Activated naive CD4-positive, alpha-beta T cell (primary cell): ENCODE measurements around the gene ATP1A1.

Experiments used
- DNase-seq, 4 experiments: peaks; one replicate each; lab custom pipeline; 2025; lab: John Stamatoyannopoulos, UW

ATP1A1 gene

DNA sequence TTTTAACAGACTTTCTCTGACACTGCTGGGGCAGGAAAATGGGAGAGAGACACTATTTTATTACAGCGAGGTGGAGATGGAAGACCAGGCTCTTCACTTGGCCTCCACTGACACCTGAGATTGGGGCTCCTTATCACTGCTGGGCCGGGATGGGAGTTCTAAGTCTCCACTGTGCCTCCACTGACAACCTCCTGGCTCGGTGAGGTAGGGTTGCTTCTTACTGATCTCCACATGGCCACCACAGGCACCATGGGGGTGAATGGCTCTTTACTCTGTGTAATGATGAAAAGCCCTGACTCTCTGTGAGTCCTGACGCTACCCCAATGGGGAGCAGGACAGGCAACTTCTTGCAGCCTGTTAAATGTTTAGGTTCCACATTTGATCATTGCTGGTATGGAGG, 67.7 kb downstream of the ATP1A1 start:
- no peak for DNase-seq

DNA sequence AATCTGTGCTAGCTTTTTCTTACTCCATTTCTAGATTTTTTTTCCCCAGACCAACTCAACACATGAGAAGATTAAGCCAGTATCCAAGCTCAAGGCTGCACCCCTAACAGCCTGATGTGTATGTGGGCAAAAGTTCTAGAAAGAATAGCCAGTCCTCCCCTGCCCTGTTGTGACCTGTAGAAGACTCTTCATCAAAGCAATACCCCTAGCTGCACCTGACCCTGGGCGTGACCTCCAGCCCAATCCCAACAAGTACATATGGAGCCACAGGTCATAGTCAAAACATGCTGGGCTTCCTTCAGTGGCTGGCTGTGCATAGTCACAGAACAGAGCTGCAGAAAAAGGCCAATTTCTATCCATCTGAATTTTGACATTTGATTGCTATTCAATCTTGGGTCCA, 72.5 kb downstream of the ATP1A1 start:
- DNase-seq = no peak

DNA sequence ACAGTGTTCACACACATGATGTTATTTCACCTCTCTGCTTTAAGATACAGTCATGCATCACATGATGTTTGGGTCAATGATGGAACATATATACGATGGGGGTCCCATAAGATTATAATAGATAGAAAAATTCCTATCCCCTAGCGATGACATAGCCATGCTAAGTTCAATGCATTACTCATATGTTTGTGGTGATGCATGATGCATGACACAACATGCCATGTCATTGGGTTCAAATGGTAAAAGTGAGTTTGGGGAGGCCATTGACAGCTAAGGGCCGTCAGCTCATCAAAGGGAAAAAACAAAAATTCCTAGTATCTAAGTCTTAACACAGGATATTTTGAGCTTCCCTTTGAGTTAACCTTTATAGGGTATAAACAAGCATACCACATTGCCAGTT, 73.6 kb downstream of the ATP1A1 start:
- no peak for DNase-seq

DNA sequence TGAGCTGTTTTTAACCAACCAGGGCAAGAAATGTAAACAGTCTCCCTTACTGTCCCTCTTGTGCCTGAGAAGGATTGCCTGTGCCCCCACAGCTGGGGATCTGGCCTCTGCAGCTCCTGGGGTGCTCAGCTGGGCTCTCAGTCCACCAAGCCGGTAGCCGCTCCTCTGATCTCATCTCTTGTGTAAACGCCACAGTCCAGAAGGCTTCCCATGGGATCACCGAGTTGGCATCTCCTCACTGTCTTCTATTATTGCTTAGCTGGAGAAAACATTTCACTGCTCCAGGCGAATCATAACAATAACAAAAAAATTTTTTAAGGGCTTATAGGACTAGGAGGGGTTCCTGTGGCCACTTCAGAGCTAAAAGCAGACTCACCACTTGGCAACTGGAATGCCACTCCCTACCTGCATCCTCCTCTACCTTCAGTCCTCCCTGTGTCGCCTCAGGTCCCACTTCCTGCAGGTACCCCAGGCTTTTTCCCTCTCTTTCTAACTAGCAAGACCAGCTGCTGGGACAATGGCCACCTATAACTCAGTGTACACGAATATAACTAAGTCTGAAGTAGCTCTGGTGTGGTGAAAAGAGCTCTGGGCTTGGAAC, 75.8 kb downstream of the ATP1A1 start:
- DNase-seq = no peak

DNA sequence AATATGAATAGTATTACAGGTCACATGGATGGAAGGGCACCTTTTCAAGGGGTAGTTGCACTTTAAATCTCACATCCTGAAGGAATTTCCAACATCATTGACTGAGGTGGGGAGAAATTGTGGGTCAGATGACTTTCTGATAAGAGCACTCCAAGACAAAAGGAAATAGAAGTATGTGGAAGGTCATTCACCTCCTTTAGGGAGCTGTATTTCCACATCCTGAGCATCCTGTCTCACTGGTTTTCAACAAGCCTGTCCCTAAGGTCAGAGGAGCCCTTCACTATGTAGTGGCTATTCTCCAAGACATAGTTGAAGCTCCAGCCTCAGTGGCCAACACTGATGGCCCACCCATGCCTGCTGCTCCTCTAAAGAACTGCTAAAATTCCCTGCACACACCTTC, 76.5 kb downstream of the ATP1A1 start:
- no peak for DNase-seq

DNA sequence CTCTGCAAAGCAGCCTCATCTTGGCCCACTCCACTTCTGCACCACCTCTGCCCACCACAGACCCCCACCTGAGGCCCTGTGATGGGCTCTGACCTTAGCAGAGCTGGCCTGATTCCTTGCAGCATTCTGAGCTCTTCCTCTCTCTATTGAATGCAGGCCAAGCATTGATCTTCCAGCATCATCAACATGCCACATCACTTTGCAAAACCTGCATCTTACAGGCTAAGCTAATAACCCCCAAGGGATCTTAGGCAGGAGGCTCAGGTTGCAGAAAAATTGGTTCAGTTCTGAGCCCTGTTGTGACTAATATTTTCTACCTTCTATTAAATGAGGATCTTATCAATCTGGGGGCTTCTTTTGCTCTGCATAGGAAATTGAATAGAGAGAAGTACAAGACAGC, 78.7 kb downstream of the ATP1A1 start:
- DNase-seq = no peak

DNA sequence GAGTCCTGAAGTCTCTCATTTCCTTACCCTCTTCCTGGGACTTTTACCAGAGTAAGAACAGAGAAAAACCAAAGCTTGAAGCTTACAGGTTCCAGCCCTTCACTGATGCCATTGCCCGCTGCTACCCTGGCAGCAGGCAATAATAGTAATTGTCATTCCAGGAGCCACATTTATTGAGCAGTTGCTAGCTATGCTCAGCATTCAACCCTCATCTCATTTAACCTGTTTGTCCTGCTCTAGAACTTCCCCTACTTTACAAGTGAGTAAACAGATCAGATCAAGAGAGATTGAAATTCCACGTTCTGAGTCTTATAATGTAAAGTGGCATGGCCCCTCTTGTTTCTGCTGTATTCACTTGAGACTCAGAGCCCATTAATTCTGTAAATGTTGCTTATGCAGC, 80.4 kb downstream of the ATP1A1 start:
- DNase-seq = no peak

DNA sequence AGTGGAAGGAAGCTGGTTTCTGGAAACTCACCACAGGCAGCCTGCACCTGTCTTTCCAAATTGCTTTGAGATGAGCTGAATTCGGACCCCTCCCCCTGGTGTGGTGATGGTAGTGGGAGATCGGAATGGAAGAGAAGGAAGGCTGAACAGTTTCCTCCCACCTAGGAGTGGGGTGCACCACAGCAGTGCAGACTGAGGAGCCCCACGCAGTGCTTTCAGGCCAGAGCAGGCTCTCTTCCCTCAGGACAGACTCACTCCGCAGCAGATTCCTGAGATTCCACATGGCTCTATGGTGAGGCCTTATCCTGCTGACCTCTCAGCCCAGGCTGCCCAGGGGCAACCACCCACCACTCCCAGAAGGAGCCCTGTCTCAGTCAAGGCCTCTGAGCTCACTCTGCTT, 80.9 kb downstream of the ATP1A1 start:
- no peak for DNase-seq
